ENCODE measurements around the gene MED26. TPM values are rescaled to one million over a fixed set of nuclear protein-coding genes. Genes with fewer than 3 reads are reported as not detected.
A peak's percentile ranks its signal among the peaks of the same experiment; 100 is the strongest.

Gene MED26
- total and polyA plus RNA-seq, 10 of the 15 experiments (the other 5 are each of a cell fraction or from before 2014, with no cell fraction given) = 1.1 to 21.4 (median 9.7) TPM

DNA sequence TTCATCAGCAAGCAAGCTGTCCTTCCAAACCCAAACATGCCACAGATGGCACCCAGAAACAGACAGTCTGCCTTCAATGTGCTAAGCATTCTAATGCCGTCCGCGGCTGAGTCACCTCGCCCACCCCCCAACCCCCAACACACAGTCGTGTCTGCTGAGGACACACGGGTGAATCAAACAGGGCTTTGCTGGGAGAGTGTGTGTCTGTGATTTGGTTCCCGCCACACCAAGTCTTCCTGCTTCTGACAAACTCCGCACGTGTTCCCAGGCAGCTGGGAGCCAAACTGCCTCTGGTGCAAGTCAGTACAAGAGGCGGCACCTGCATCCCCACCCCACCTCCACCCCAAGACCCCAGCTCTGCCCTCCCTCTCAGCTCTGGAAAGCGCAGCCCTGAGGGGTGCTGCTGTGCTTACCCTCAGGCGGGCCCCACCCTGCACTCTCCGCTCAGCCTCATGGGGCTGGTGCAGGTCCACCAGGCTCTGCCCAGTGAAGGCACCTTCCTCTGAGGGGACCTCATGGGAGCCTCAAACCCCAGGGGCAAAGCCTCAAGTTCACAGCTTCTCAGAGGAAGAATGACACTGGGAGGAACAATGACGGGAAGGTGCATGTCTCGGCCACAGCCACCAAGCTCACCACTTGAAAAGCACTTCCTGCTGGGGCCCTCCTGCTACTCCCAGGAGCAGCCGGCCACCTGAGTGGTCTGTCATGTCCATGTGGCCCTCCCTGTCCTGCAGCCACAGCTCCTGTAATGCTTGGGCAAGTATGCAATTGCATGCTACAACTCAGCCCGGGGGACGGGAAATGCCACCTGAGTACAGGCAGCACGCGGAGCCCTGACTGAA is 40.8 kb downstream of the MED26 start:
- Histone ChIP-seq H3K4me2 (ENCODE audit: control insufficient read depth, insufficient read depth) (peak overlapping the region; percentile 100), H3K9me3 (replicated peaks; ENCODE audit: control insufficient read depth, insufficient read depth, low read length) (no peaks in the 10 kb centered on the region), H2AFZ (ENCODE audit: control insufficient read depth, low read depth, low read length) (no peak overlapping the region), H3K4me3 (peak overlapping the region; percentile 72), H3K4me1 (ENCODE audit: control insufficient read depth, insufficient read depth, low read length) (peaks cover 66% of the 10 kb centered on the region), H3K27me3 (replicated peaks in 1 of 2; ENCODE audit: control insufficient read depth in 2 of 2, insufficient read depth in 2 of 2, low read length in 1 of 2) (no peaks in the 10 kb centered on the region), H3K27ac (ENCODE audit: control insufficient read depth, insufficient read depth) (peak overlapping the region; percentile 99), H3K9ac (ENCODE audit: control insufficient read depth, insufficient read depth, low read length) (peak overlapping the region; percentile 99), H4K20me1 (ENCODE audit: control insufficient read depth, insufficient read depth) (no peaks in the 10 kb centered on the region), H3K79me2 (ENCODE audit: control insufficient read depth, insufficient read depth, low read length) (peaks cover 96% of the 10 kb centered on the region), H3K36me3 (ENCODE audit: control insufficient read depth in 2 of 2, insufficient read depth in 2 of 2, low read length in 1 of 2) (peaks cover 2 to 6% of the 10 kb centered on the region in 2 experiments; a peak in 2 of 4 replicates)
- no peak for FAIRE-seq
- ChIA-PET POLR2A (interaction anchor here (0.5 to 13.1 kb wide), 22 partner anchors 8 to 1584 kb away, joined by 3 to 220 read pairs (median 4); partner anchors contain the start of genes C19orf44, CALR3, CHERP and MED26), CTCF (interaction anchor here (1.0 to 9.8 kb wide), 11 partner anchors 13 to 443 kb away, joined by 3 to 83 read pairs (median 4); partner anchors contain the start of gene MED26), SMC1A (ENCODE audit: uncharacterized antibody, unreplicated experiment) (interaction anchor here (0.6 to 10.9 kb wide), 22 partner anchors 7 to 145 kb away, joined by 3 to 164 read pairs (median 4); partner anchors contain the start of genes MED26, SLC35E1, SMIM7 and TMEM38A), RAD21 (ENCODE audit: unreplicated experiment) (interaction anchor here (0.5 to 11.3 kb wide), 24 partner anchors 10 to 538 kb away, joined by 3 to 169 read pairs (median 6); partner anchors contain the start of genes C19orf44, CALR3, CHERP and MED26)
- DNase-seq (ENCODE audit: low read depth, low spot score) = peak; percentile 84
- intact Hi-C loops (cut with micrococcal nuclease; ENCODE audit: unreplicated experiment) (loop anchor here (2.0 to 5.0 kb wide), 4 partner anchors 42 to 510 kb away; partner anchors contain the start of genes HSH2D, MED26, SMIM7 and TMEM38A), in situ Hi-C loops (cut with MboI) (loop anchor here (5.0 to 25.0 kb wide), 2 partner anchors 40 to 2000 kb away; partner anchors contain the start of genes CLEC17A and MED26)
- peak; percentile 25 for ATAC-seq
- WGBS (ENCODE audit: insufficient coverage, insufficient replicate concordance, low lambda C conversion rate, missing lambda C conversion rate) = 2% methylated on average over 20 of the region's 20 CpGs
- BruUV-seq (replicated peaks) = no TSS peak
- TF ChIP-seq TBL1XR1 (IDR thresholded peaks at IDR 0.05; ENCODE audit: low read depth, low read length) (peak; percentile 69; the same call in 1 of the 2 replicates), PBX3 (IDR thresholded peaks at IDR 0.05; ENCODE audit: insufficient replicate concordance, low read depth, low read length) (no peak), RELA (IDR thresholded peaks at IDR 0.05; ENCODE audit: borderline replicate concordance, partially characterized antibody) (peak; percentile 44), YBX1 (IDR thresholded peaks at IDR 0.05) (peak; percentile 95), POU2F2 (IDR thresholded peaks at IDR 0.05; ENCODE audit: borderline replicate concordance, low read depth, low read length) (peak; percentile 31; the same call in 2 of the 3 replicates), ZBED1 (IDR thresholded peaks at IDR 0.05; ENCODE audit: borderline replicate concordance) (0 out of 2 replicates have a peak, but pooled peaks have one; percentile 38), BCLAF1 (IDR thresholded peaks at IDR 0.05) (no peak), SRF (IDR thresholded peaks at IDR 0.05; ENCODE audit: low read depth in 2 of 2, low read length in 2 of 2) (no peak), NR2C2 (IDR thresholded peaks at IDR 0.05; ENCODE audit: borderline replicate concordance, control insufficient read depth, insufficient read length, low read depth) (no peak), NBN (IDR thresholded peaks at IDR 0.05) (peak; percentile 93; the same call in 1 of the 2 replicates), SREBF1 (IDR thresholded peaks at IDR 0.05; ENCODE audit: low read length) (no peak), RAD51 (IDR thresholded peaks at IDR 0.05) (peak; percentile 60; the same call in 1 of the 2 replicates), NFYB (IDR thresholded peaks at IDR 0.05; ENCODE audit: insufficient read depth, low read depth, low read length) (0 out of 2 replicates have a peak, but pooled peaks have one; percentile 8)
- TF ChIP-seq, protein P1, sequence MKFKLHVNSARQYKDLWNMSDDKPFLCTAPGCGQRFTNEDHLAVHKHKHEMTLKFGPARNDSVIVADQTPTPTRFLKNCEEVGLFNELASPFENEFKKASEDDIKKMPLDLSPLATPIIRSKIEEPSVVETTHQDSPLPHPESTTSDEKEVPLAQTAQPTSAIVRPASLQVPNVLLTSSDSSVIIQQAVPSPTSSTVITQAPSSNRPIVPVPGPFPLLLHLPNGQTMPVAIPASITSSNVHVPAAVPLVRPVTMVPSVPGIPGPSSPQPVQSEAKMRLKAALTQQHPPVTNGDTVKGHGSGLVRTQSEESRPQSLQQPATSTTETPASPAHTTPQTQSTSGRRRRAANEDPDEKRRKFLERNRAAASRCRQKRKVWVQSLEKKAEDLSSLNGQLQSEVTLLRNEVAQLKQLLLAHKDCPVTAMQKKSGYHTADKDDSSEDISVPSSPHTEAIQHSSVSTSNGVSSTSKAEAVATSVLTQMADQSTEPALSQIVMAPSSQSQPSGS (IDR thresholded peaks at IDR 0.05; ENCODE audit: low read length) = no peak

Data from GM12878 (cell line).